ENCODE data around the gene STAC3.

The STAC3 gene

GRCh38 chr12:57235728-57236131 is 15.3 kb downstream of the STAC3 start:
- no peak for DNase-seq

- peak; percentile 63 for DNase-seq
These were observed 15.8 kb downstream of the STAC3 start for GRCh38 chr12:57235017-57235727.

GRCh38 chr12:57234571-57235016 is 16.4 kb downstream of the STAC3 start:
- peak; percentile 63 for DNase-seq

- DNase-seq = peak; percentile 39
These were observed 16.8 kb downstream of the STAC3 start for GRCh38 chr12:57234233-57234570.

- DNase-seq = no peak
These were observed 17.4 kb downstream of the STAC3 start for GRCh38 chr12:57233357-57234232.

GRCh38 chr12:57232156-57232756 is 18.7 kb downstream of the STAC3 start:
- DNase-seq = no peak

- no peak for DNase-seq
These were observed 19.5 kb downstream of the STAC3 start for GRCh38 chr12:57231276-57232021.

GRCh38 chr12:57230381-57231155 is 20.4 kb downstream of the STAC3 start:
- no peak for DNase-seq

GRCh38 chr12:57229634-57230380 is 21.2 kb downstream of the STAC3 start, which contains the start of gene SHMT2:
Gene SHMT2, plus strand, starts transcription at chr12:57229711. Its CDS starts 68 bp downstream, at chr12:57229779.
- peak; percentile 99 for DNase-seq

GRCh38 chr12:57229046-57229633 is 21.8 kb downstream of the STAC3 start:
- peak; percentile 67 for DNase-seq

GRCh38 chr12:57227315-57228115 is 23.5 kb downstream of the STAC3 start:
- peak; percentile 70 for DNase-seq

- peak; percentile 97 for DNase-seq
These were observed 24.2 kb downstream of the STAC3 start for GRCh38 chr12:57226588-57227314.

GRCh38 chr12:57225680-57226210 is 25.2 kb downstream of the STAC3 start:
- peak; percentile 52 for DNase-seq

- DNase-seq = peak; percentile 81
These were observed 25.9 kb downstream of the STAC3 start for GRCh38 chr12:57224973-57225679.

- DNase-seq = no peak
These were observed 26.6 kb downstream of the STAC3 start for GRCh38 chr12:57224278-57224972.

- DNase-seq = no peak
These were observed 27.5 kb downstream of the STAC3 start for GRCh38 chr12:57223191-57224165.
